Limb (tissue), 2 donors: Measurements from ENCODE around the gene MAGEA8.
"Not testable (repeated sequence)": the region's sequence is repeated elsewhere in the genome, so short reads cannot be mapped to it uniquely, and the experiment has no call there.

Experiments
- DNase-seq, 2 donors: peaks; one replicate each; pipeline ENCODE4 v3.0.0-alpha.2; 2016; ENCODE audit errors: extremely low spot score in 2 of 2

Gene MAGEA8

GRCh38 chrX:149881081-149881711 lies at the start of gene MAGEA8:
Gene MAGEA8, plus strand, starts transcription at chrX:149881183. Its CDS starts 3,090 bp downstream, at chrX:149884273.
- DNase-seq: no peak

GRCh38 chrX:149831473-149831872 lies 49.5 kb upstream of the MAGEA8 start:
- no peak for DNase-seq

- DNase-seq: not testable (repeated sequence)
Observed at GRCh38 chrX:149836728-149837127, 44.3 kb upstream of the MAGEA8 start.

DNA sequence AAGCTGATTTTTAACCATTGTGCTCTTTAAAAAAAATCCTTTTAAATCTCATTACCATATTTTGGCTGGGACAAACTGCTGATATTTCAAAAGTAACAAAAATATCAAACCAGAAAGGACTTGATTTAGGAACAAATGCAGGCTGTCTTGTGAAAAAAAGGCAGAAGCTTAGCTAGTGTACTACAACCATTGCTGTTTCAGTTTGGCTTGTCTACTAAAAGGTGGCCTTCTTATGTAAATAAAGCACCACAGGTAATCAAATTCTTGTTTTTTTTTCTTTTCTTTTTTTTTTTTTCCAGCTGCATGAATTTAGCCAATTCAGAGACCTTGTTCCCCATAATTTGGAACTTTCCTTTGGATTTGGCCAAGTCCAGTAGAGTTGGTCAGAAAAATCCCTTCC lies 43.8 kb upstream of the MAGEA8 start:
- no peak for DNase-seq

- DNase-seq: no peak
Observed at GRCh38 chrX:149837639-149838038, 43.3 kb upstream of the MAGEA8 start.

GRCh38 chrX:149841929-149842328 lies 39.1 kb upstream of the MAGEA8 start:
- no peak for DNase-seq

GRCh38 chrX:149845385-149845784 lies 35.6 kb upstream of the MAGEA8 start:
- no peak for DNase-seq

GRCh38 chrX:149846789-149847188 lies 34.2 kb upstream of the MAGEA8 start:
- no peak for DNase-seq

- DNase-seq: no peak
Observed at GRCh38 chrX:149848855-149849254, 32.1 kb upstream of the MAGEA8 start.

DNA sequence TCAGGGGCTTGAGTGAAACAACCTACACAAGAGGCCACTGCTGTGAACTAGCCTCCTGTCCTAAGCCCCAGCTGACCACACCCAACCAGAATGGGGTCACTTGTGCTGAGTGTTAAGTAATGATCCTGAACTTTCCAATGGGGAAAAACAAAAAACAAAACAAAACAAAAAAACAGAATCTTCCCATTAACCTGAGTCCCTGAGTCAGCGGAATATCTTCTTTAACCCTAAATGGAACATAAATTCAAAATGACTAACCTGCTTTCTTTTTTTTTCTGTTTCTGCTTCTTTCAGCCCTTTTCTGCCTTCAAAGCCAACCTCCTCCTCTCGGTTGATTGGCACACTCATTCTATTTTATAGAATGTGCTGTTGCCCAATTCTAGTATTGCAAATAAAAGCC lies 31.2 kb upstream of the MAGEA8 start:
- no peak for DNase-seq

- no peak for DNase-seq
Observed at GRCh38 chrX:149851864-149852263, 29.1 kb upstream of the MAGEA8 start.

DNA sequence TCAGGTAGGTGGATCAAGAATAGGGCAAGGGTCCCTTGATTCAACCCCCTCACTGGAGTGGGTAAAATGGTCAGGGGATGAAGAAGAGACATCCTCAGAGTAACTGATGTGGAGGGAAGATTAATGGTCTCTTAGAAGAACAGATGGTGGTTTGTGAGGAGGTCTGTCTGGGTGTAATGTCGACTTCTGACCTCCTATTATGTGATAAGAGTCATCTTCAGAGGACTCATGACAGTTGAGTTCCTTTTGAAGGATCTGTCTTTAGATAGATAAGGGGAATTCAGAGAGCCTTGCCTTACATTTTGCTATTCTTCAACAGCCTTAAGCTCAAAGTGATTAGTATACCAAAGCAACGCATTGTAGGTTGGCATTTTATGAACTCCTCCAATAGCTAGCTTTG lies 27.1 kb upstream of the MAGEA8 start:
- DNase-seq: no peak

- no peak for DNase-seq
Observed at GRCh38 chrX:149858592-149858991, 22.4 kb upstream of the MAGEA8 start.

DNA sequence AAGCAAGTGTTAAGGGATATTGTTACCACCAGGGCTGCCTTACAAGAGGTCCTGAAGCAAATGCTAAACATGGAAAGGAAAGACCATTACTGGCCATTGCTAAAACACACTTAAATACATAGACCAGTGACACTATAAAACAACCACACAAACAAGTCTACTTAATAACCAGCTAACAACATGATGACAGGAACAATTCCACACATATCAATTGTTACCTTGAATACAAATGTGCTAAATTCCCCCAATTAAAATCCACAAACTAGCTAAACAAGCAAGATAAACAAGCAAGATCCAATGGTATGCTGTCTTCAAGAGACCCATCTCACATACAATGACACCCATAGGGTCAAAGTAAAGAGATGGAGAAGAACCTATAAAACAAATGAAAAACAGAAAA lies 20.5 kb upstream of the MAGEA8 start:
- DNase-seq: no peak

DNA sequence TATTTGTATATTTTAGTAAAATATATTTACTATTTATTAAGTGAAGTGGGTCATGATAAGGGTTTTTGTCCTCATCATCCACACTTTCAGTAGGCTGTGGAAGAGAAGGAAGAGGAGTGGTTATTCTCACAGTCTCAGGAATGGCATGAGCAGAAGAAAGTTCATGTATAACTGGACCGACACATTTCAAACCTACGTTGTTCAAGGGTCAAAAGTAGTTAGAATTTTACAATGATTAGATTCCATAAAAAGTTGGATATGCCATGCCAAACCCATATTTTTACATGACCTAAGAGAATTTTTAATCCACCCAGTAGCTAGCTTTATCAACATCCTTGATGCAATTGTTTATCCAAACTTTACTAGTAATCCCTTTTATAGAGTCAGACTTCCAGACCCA lies 15.6 kb upstream of the MAGEA8 start:
- DNase-seq: no peak

DNA sequence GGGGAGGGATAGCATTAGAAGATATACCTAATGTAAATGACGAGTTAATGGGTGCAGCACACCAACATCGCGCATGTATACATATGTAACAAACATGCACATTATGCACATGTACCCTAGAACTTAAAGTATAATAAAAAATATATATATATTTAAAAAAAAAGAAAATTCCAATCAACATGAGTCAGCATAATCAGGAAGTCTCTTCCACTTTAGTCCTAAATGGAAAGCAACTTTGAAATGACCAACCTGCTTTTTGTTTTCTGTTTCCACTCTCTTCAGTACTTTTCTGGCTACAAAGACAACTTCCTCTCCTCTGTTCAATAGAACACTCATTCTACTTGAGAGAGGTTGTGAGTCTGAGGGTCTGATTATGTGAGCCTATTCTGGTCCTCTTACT lies 13.5 kb upstream of the MAGEA8 start:
- DNase-seq: no peak

- DNase-seq: no peak
Observed at GRCh38 chrX:149870840-149871239, 10.1 kb upstream of the MAGEA8 start.

- no peak for DNase-seq
Observed at GRCh38 chrX:149871433-149871832, 9.6 kb upstream of the MAGEA8 start.

DNA sequence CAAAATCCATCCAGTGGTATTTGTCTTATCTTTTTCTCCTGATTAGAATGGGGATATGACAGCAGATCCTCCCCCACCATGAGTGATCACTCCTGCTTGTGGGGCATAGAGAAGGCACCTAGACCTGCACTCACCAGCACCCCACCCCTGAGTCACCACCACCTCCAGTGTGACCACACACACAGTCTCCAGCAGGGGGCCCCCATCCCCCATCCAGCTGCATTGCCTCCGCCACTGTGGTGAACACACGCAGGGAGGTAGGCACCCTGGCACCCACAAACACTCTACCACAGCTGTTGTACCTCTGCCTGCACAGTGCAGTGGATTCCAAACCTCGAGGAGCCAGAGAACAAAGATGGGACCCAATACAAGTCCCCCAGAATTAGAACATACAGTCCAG lies 9.0 kb upstream of the MAGEA8 start:
- DNase-seq: no peak

GRCh38 chrX:149877157-149877556 lies 3.8 kb upstream of the MAGEA8 start:
- DNase-seq: no peak

- no peak for DNase-seq
Observed at GRCh38 chrX:149877636-149878035, 3.3 kb upstream of the MAGEA8 start.

DNA sequence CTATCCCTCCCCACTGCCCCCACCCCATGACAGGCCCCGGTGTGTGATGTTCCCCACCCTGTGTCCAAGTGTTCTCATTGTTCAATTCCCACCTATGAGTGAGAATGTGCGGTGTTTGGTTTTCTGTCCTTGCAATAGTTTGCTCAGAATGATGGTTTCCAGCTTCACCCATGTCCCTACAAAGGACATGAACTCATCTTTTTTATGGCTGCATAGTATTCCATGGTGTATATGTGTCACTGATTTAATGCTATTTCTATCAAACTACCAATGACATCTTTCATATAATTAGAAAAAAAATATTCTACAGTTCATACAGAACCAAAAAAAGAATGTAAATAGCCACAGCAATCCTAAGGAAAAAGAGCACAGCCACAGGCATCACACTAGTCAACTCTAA lies 9.8 kb downstream of the MAGEA8 start:
- DNase-seq: not testable (repeated sequence)

DNA sequence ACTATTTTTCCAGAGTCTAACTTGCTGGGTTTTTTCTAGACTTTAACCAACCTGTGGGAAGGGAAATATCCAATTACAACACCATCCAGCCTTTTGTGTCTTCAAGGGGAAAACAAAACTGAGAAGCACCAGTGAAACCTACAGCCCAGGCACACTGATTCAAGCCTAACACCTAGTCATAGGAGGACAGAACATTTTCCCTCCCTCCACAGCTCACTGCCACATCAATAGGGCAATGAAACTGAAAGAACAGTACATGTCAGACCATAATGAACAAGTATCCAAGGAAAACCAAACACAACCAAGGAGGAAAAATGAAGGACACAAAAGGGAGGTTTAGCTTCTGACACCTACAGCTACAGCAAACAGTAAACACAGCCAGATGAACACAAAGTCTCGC lies 17.6 kb downstream of the MAGEA8 start:
- no peak for DNase-seq
